Activated T-cell treated with anti-CD3 and anti-CD28 coated beads for 48 hours (primary cell): ENCODE measurements around the gene ANKRD35.
A peak's percentile ranks its signal among the peaks of the same experiment; 100 is the strongest.
"Not testable (repeated sequence)": the region's sequence is repeated elsewhere in the genome, so short reads cannot be mapped to it uniquely, and the experiment has no call there.

ENCODE experiments used
- DNase-seq: peaks from one replicate; pipeline ENCODE4 v3.0.0-alpha.2; 2020; ENCODE audit warnings: low read depth

Gene ANKRD35

GRCh38 chr1:145885738-145886287, at the start of gene ANKRD35:
ANKRD35 (minus strand) TSS chr1:145885866; CDS start chr1:145885758, 108 bp downstream.
- DNase-seq = peak; percentile 85

GRCh38 chr1:145932522-145933009, 46.9 kb upstream of the ANKRD35 start:
- not testable (repeated sequence) for DNase-seq

GRCh38 chr1:145927916-145928643, 42.4 kb upstream of the ANKRD35 start:
- DNase-seq = no peak

GRCh38 chr1:145927063-145927886, 41.6 kb upstream of the ANKRD35 start, which contains the start of gene RBM8A:
RBM8A (minus strand) TSS chr1:145927484; CDS start chr1:145927426, 58 bp downstream.
- DNase-seq = peak; percentile 83

- peak; percentile 42 for DNase-seq
Measured at GRCh38 chr1:145926686-145927062, 41.0 kb upstream of the ANKRD35 start.

- no peak for DNase-seq
Measured at GRCh38 chr1:145922266-145922665, 36.6 kb upstream of the ANKRD35 start.

GRCh38 chr1:145920297-145920696, 34.6 kb upstream of the ANKRD35 start:
- not testable (repeated sequence) for DNase-seq

- no peak for DNase-seq
Measured at GRCh38 chr1:145918992-145919939, 33.6 kb upstream of the ANKRD35 start.

- peak; percentile 89 for DNase-seq
Measured at GRCh38 chr1:145918144-145918991, 32.7 kb upstream of the ANKRD35 start, which contains the start of gene PEX11B. PEX11B (minus strand) TSS chr1:145918717; CDS start chr1:145918688, 29 bp downstream.

- DNase-seq = no peak
Measured at GRCh38 chr1:145917595-145917994, 31.9 kb upstream of the ANKRD35 start.

GRCh38 chr1:145916745-145917144, 31.1 kb upstream of the ANKRD35 start:
- DNase-seq = no peak

- DNase-seq = no peak
Measured at GRCh38 chr1:145912128-145912641, 26.5 kb upstream of the ANKRD35 start.

GRCh38 chr1:145908653-145909052, 23.0 kb upstream of the ANKRD35 start:
- no peak for DNase-seq

- DNase-seq = no peak
Measured at GRCh38 chr1:145906954-145907753, 21.5 kb upstream of the ANKRD35 start.

GRCh38 chr1:145901312-145902021, 15.8 kb upstream of the ANKRD35 start:
- DNase-seq = no peak

- DNase-seq = no peak
Measured at GRCh38 chr1:145898756-145899155, 13.1 kb upstream of the ANKRD35 start.

GRCh38 chr1:145897969-145898368, 12.3 kb upstream of the ANKRD35 start:
- no peak for DNase-seq

- DNase-seq = no peak
Measured at GRCh38 chr1:145895471-145895870, 9.8 kb upstream of the ANKRD35 start.
